Endodermal cell (in vitro differentiated cells): ENCODE measurements around the gene PCP4L1. TPM values are rescaled to one million over a fixed set of nuclear protein-coding genes. Genes with fewer than 3 reads are reported as not detected.

Experiments used
- DNase-seq: peaks from one replicate; pipeline ENCODE4 v3.0.0-alpha.2; 2017
- H3K27ac ChIP-seq: 2 replicates; pipeline ENCODE4 v1.5.1; 2013; ENCODE audit warnings: mild to moderate bottlenecking, low read depth, low read length, moderate library complexity
- H3K27me3 ChIP-seq: 2 replicates; pipeline ENCODE4 v1.6.1; 2013; ENCODE audit warnings: mild to moderate bottlenecking, low read length, moderate library complexity; ENCODE audit not compliant: insufficient read depth, control insufficient read depth, poor library complexity, severe bottlenecking
- H3K36me3 ChIP-seq: 2 replicates; pipeline ENCODE4 v1.7.0; 2013; ENCODE audit warnings: mild to moderate bottlenecking, low read length, moderate library complexity; ENCODE audit not compliant: control insufficient read depth, insufficient read depth
- H3K4me1 ChIP-seq: one replicate; pipeline ENCODE4 v1.7.0; 2013; ENCODE audit warnings: low read length; ENCODE audit not compliant: control insufficient read depth, insufficient read depth
- H3K4me3 ChIP-seq: 2 replicates; pipeline ENCODE4 v1.5.1; 2013; ENCODE audit warnings: mild to moderate bottlenecking, low read length, moderate library complexity
- H3K9ac ChIP-seq: 2 replicates; pipeline ENCODE4 v1.6.1; 2013; ENCODE audit warnings: mild to moderate bottlenecking, low read length, moderate library complexity; ENCODE audit not compliant: poor library complexity, severe bottlenecking; ENCODE audit errors: extremely low read depth
- H3K9me3 ChIP-seq: 2 replicates; pipeline ENCODE4 v1.6.1; 2013; ENCODE audit warnings: mild to moderate bottlenecking, low read length, moderate library complexity; ENCODE audit not compliant: control insufficient read depth
- H3K27ac Mint-ChIP-seq: 2 replicates; pipeline ENCODE4 v1.8.0; 2020; ENCODE audit warnings: mixed read lengths
- H3K27me3 Mint-ChIP-seq: 2 replicates; pipeline ENCODE4 v1.8.0; 2021; ENCODE audit warnings: mild to moderate bottlenecking, mixed read lengths; ENCODE audit not compliant: insufficient read depth
- H3K36me3 Mint-ChIP-seq: 2 replicates; pipeline ENCODE4 v1.8.0; 2020; ENCODE audit warnings: low read depth, mixed read lengths
- H3K4me1 Mint-ChIP-seq: 2 replicates; pipeline ENCODE4 v1.8.0; 2020; ENCODE audit warnings: mixed read lengths
- H3K4me3 Mint-ChIP-seq: 2 replicates; pipeline ENCODE4 v1.8.0; 2020; ENCODE audit warnings: mild to moderate bottlenecking, moderate library complexity, mixed read lengths
- H3K9me3 Mint-ChIP-seq: 2 replicates; pipeline ENCODE4 v1.8.0; 2020; ENCODE audit warnings: mild to moderate bottlenecking, mixed read lengths
- WGBS, 2 experiments: methylation state at CpG; one replicate each; pipeline versions ENCODE4 v1.1.5 to v1.1.7; 2013; ENCODE audit warnings: missing lambda C conversion rate in 2 of 2, mixed read lengths in 1 of 2; ENCODE audit not compliant: insufficient coverage in 1 of 2, insufficient read length in 1 of 2; 5-methylcytosine and 5-hydroxymethylcytosine counted together
- microRNA-seq: library from miRNA; unstranded; fragments of <30 nt; microRNA quantifications from one replicate; pipeline ENCODE4 v1.2.0, GENCODE V29; 2020; ENCODE audit warnings: borderline microRNAs expressed
- total RNA-seq, 2 donors: library from RNA; stranded (reverse); fragmentation: NEBNext Ultra II Directional in 1 of 2; extraction: Animal tissue kit (Norgen Biotek cat#: 25700) in 1 of 2; gene quantifications; 2 replicates in 1 of 2; 3 replicates in 1 of 2; pipeline ENCODE4 v1.2.1, GENCODE V29; 2021
- TF ChIP-seq, protein P1 (sequence below): fragments of 200-600 bp; sonication (generic); conservative IDR thresholded peaks from 2 replicates; pipeline ENCODE4 v1.5.0; 2021; ENCODE audit warnings: antibody characterized with exemption, mild to moderate bottlenecking

Gene PCP4L1
- total RNA-seq, 2 donors from 2014 or later = 4.0 to 11.3 TPM

DNA sequence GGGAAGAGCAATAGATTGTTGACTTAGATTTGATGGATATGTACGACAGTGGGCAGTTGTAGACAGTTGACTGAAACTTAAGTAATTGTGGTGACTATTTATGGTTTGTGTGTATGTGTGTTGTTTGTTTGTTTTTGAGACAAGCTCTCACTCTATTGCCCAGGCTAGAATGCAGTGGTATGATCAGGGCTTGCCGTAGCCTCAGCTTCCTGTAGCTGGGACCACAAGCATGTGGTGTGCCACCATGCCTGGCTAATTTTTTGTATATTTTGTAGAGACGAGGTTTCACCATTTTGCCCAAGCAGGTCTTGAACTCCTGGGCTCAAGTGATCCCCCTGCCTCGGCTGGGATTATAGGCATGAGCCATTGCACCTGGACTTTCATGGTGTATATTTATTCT is 65.5 kb downstream of the PCP4L1 start:
- Histone ChIP-seq H3K4me1 (no peaks in the 10 kb centered on the region), H3K9ac (no peak overlapping the region), H3K4me3 (no peak overlapping the region), H3K27ac (no peak overlapping the region), H3K27me3 (no peaks in the 10 kb centered on the region), H3K9me3 (no peaks in the 10 kb centered on the region), H3K36me3 (peaks cover 65% of the 10 kb centered on the region)
- no peaks in the 10 kb centered on the region for H3K27me3 Mint-ChIP-seq
- H3K4me3 Mint-ChIP-seq = no peak overlapping the region
- no peak for DNase-seq
- TF ChIP-seq, protein P1, sequence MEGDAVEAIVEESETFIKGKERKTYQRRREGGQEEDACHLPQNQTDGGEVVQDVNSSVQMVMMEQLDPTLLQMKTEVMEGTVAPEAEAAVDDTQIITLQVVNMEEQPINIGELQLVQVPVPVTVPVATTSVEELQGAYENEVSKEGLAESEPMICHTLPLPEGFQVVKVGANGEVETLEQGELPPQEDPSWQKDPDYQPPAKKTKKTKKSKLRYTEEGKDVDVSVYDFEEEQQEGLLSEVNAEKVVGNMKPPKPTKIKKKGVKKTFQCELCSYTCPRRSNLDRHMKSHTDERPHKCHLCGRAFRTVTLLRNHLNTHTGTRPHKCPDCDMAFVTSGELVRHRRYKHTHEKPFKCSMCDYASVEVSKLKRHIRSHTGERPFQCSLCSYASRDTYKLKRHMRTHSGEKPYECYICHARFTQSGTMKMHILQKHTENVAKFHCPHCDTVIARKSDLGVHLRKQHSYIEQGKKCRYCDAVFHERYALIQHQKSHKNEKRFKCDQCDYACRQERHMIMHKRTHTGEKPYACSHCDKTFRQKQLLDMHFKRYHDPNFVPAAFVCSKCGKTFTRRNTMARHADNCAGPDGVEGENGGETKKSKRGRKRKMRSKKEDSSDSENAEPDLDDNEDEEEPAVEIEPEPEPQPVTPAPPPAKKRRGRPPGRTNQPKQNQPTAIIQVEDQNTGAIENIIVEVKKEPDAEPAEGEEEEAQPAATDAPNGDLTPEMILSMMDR = no peak
- H3K27ac Mint-ChIP-seq = no peak overlapping the region
- WGBS, 2 experiments = 96 to 100% methylated on average over 4 of the region's 4 CpGs
- no peaks in the 10 kb centered on the region for H3K9me3 Mint-ChIP-seq
- H3K4me1 Mint-ChIP-seq = peaks cover 6% of the 10 kb centered on the region
- peaks cover 52% of the 10 kb centered on the region for H3K36me3 Mint-ChIP-seq

DNA sequence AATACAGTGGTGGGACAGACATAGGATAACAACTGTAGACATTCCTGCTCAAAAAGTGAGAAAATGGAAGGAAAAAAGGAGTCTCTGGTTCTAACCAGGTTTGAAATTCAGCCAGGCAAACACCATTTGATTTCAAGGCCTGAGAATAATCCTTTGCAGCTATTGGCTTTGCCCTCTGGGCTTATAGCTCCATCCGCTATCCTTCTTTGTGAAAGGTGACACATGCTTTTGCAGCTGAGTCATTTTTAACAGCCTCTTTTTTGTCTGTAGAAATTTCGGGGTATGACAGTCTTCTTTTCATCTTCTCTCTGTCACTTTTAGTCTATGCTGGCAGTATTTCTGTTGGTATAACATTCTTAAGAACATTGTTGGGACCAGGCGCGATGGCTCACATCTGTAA is 71.8 kb downstream of the PCP4L1 start:
- TF ChIP-seq, protein P1 = no peak
- Mint-ChIP-seq H3K4me3 (no peak overlapping the region), H3K27ac (peak overlapping the region; percentile 63), H3K9me3 (no peaks in the 10 kb centered on the region), H3K36me3 (peaks cover 70% of the 10 kb centered on the region), H3K27me3 (no peaks in the 10 kb centered on the region), H3K4me1 (peaks cover 4% of the 10 kb centered on the region)
- H3K27ac ChIP-seq = no peak overlapping the region
- DNase-seq = no peak
- H3K36me3 ChIP-seq = peaks cover 89% of the 10 kb centered on the region
- no peaks in the 10 kb centered on the region for H3K9me3 ChIP-seq
- no peaks in the 10 kb centered on the region for H3K27me3 ChIP-seq
- no peak overlapping the region for H3K9ac ChIP-seq
- H3K4me1 ChIP-seq = no peaks in the 10 kb centered on the region
- H3K4me3 ChIP-seq = no peak overlapping the region
- 93 to 100% methylated on average over 3 to 4 of the region's 4 CpGs for WGBS, 2 experiments

DNA sequence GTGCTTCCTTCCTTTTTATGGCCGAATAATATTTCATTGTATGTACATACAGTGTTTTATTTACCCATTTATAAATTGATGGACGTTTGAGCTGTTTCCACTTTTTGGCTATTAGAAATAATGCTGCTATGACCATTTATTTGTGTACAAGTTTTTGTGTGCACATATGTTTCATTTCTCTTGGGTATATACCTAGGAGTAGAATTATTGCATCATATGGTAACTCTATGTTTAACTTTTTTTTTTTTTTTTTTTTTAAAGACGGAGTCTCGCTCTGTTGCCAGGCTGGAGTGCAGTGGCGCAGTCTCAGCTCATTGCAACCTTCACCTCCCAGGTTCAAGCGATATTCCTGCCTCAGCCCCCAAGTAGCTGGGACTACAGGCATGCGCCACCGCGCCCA is 74.6 kb downstream of the PCP4L1 start:
- Histone ChIP-seq H3K4me3 (no peak overlapping the region), H3K27me3 (no peaks in the 10 kb centered on the region), H3K9ac (no peak overlapping the region), H3K36me3 (peaks cover 89% of the 10 kb centered on the region), H3K4me1 (no peaks in the 10 kb centered on the region), H3K9me3 (no peaks in the 10 kb centered on the region), H3K27ac (no peak overlapping the region)
- H3K4me3 Mint-ChIP-seq = no peak overlapping the region
- peaks cover 70% of the 10 kb centered on the region for H3K36me3 Mint-ChIP-seq
- peaks cover 4% of the 10 kb centered on the region for H3K4me1 Mint-ChIP-seq
- 92 to 96% methylated on average over 5 to 9 of the region's 9 CpGs for WGBS, 2 experiments
- DNase-seq = no peak
- TF ChIP-seq, protein P1 = no peak
- no peak overlapping the region for H3K27ac Mint-ChIP-seq
- no peaks in the 10 kb centered on the region for H3K27me3 Mint-ChIP-seq
- no peaks in the 10 kb centered on the region for H3K9me3 Mint-ChIP-seq

Small RNA genes within 50 kb of the gene (microRNA-seq; reads per million reads assigned to microRNA genes)
- not detected for gene MIR5187

Other genes with a start within 250 kb of the PCP4L1 start
- 100 to 1,000 TPM; 190 to 226 TPM for gene F11R, start 237.6 kb upstream of the PCP4L1 start, total RNA-seq
- gene TSTD1, start 219.8 kb upstream of the PCP4L1 start, total RNA-seq = 10 to 100 TPM; 59.1 to 76.4 TPM
- gene USF1, start 212.8 kb upstream of the PCP4L1 start, total RNA-seq = 10 to 100 TPM; 55.5 to 57.3 TPM
- gene ARHGAP30, start 188.9 kb upstream of the PCP4L1 start, total RNA-seq = under 1 TPM; 0.07 to 0.13 TPM
- not detected for gene NECTIN4, start 169.2 kb upstream of the PCP4L1 start, total RNA-seq
- 10 to 100 TPM; 14.6 to 25.4 TPM for gene KLHDC9, start 160.4 kb upstream of the PCP4L1 start, total RNA-seq
- gene PFDN2, start 140.7 kb upstream of the PCP4L1 start, total RNA-seq = 10 to 100 TPM; 62.9 to 95.7 TPM
- gene NIT1, start 140.6 kb upstream of the PCP4L1 start, total RNA-seq = 10 to 100 TPM; 51.0 to 65.1 TPM
- 10 to 100 TPM; 34.2 to 39.8 TPM for gene DEDD, start 126.1 kb upstream of the PCP4L1 start, total RNA-seq
- gene UFC1, start 104.8 kb upstream of the PCP4L1 start, total RNA-seq = 10 to 100 TPM; 89.5 to 97.1 TPM
- 10 to 100 TPM; 26.7 to 39.7 TPM for gene USP21, start 99.2 kb upstream of the PCP4L1 start, total RNA-seq
- gene PPOX, start 92.3 kb upstream of the PCP4L1 start, total RNA-seq = 10 to 100 TPM; 46.4 to 47.2 TPM
- gene B4GALT3, start 81.2 kb upstream of the PCP4L1 start, total RNA-seq = 10 to 100 TPM; 30.4 to 37.9 TPM
- gene ADAMTS4, start 59.7 kb upstream of the PCP4L1 start, total RNA-seq = 1 to 10 TPM; 4.4 to 9.6 TPM
- gene NDUFS2, start 56.4 kb upstream of the PCP4L1 start, total RNA-seq = 10 to 100 TPM; 83.5 to 100.0 TPM
- under 1 TPM; 0.68 to 0.69 TPM for gene FCER1G, start 43.5 kb upstream of the PCP4L1 start, total RNA-seq
- 100 to 1,000 TPM; 268 to 396 TPM for gene APOA2, start 35.1 kb upstream of the PCP4L1 start, total RNA-seq
- gene TOMM40L, start 32.7 kb upstream of the PCP4L1 start, total RNA-seq = 10 to 100 TPM in 1 of 2 donors, 1 to 10 TPM in 1; 9.0 to 11.6 TPM
- not detected for gene NR1I3, start 20.5 kb upstream of the PCP4L1 start, total RNA-seq
- 1 to 10 TPM; 1.7 to 3.3 TPM for gene MPZ, start 51.2 kb downstream of the PCP4L1 start, total RNA-seq
- 100 to 1,000 TPM; 270 to 296 TPM for gene SDHC, start 55.6 kb downstream of the PCP4L1 start, total RNA-seq
- 1 to 10 TPM in 1 of 2 donors, under 1 TPM in 1; 0.86 to 1.2 TPM for gene CFAP126, start 109.1 kb downstream of the PCP4L1 start, total RNA-seq
- not detected for gene FCGR2A, start 246.7 kb downstream of the PCP4L1 start, total RNA-seq